Fibroblast of pulmonary artery (primary cell): Measurements from ENCODE around the gene A2ML1.

Experiments
- DNase-seq: peaks from one replicate; pipeline ENCODE4 v3.0.0-alpha.2; 2010; ENCODE audit warnings: low read depth
- H3K4me3 ChIP-seq: replicated peaks from 2 replicates; pipeline ENCODE4 v1.5.1; 2011; ENCODE audit warnings: low read depth, mild to moderate bottlenecking, control low read depth, low read length, moderate library complexity
- TF ChIP-seq, protein P1 (sequence below): IDR thresholded peaks from 2 replicates; pipeline ENCODE4 v1.5.1; 2011; ENCODE audit warnings: mild to moderate bottlenecking, control low read depth, low read length, inconsistent platforms; ENCODE audit errors: missing control alignments

A2ML1 gene

DNA sequence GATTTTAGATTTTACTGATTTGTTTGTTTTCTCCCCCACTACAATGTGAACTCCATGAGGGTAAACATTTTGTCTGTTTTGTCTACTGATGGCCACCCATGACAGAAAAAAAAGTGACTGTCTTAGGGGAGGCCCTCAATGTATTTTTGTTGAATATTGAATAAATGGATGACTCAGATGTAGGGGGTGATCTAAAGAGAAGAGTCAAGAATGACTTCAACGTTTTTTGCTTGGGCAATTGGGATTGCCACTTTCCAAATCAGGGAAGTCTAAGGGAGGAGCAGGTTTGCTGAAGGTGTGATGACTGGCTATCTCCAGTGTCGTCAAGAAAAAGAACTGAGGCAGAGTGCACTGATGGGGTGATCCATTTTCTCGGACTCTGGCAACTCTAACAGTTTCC lies 81.2 kb downstream of the A2ML1 start:
- no peak for DNase-seq
- TF ChIP-seq, protein P1, sequence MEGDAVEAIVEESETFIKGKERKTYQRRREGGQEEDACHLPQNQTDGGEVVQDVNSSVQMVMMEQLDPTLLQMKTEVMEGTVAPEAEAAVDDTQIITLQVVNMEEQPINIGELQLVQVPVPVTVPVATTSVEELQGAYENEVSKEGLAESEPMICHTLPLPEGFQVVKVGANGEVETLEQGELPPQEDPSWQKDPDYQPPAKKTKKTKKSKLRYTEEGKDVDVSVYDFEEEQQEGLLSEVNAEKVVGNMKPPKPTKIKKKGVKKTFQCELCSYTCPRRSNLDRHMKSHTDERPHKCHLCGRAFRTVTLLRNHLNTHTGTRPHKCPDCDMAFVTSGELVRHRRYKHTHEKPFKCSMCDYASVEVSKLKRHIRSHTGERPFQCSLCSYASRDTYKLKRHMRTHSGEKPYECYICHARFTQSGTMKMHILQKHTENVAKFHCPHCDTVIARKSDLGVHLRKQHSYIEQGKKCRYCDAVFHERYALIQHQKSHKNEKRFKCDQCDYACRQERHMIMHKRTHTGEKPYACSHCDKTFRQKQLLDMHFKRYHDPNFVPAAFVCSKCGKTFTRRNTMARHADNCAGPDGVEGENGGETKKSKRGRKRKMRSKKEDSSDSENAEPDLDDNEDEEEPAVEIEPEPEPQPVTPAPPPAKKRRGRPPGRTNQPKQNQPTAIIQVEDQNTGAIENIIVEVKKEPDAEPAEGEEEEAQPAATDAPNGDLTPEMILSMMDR, result no peak
- no peak overlapping the region for H3K4me3 ChIP-seq

DNA sequence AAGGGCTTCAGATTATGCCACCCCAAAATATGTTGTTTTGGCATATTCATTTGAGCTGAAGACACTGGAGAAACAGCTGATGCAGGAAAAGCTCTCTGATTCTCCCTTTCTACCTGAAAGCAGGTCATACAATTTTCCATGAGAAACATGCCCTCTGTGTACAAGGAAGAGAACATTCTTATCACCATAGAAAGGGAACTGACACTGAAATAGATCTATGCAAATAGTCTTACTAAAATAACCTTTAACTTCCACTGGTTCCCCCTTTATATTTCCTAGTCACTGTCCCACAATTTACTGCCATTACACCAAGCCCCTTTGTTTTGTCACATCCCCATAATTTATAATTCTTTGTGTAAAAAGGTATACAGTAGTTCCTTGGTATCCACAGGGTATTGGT lies 82.2 kb downstream of the A2ML1 start:
- H3K4me3 ChIP-seq, result no peak overlapping the region
- TF ChIP-seq, protein P1, result no peak
- no peak for DNase-seq

DNA sequence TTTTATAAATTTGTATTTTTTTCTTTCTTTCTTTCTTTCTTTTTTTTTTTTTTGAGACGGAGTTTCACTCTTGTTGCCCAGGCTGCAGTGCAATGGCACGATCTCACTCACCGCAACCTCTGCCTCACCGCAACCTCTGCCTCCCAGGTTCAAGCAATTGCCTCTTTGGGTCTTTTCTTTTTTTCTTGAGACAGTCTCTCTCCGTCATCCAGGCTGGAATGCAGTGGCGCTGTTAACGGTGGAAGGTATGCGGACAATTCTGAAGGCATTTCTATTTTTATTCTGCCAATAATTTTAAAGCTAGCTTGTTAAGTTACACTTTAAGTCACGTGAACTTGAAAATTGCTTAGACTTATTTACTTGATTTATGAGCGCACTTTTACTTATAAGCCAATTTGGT lies 83.1 kb downstream of the A2ML1 start:
- H3K4me3 ChIP-seq, result no peak overlapping the region
- peak; percentile 12 for DNase-seq
- TF ChIP-seq, protein P1, result no peak

DNA sequence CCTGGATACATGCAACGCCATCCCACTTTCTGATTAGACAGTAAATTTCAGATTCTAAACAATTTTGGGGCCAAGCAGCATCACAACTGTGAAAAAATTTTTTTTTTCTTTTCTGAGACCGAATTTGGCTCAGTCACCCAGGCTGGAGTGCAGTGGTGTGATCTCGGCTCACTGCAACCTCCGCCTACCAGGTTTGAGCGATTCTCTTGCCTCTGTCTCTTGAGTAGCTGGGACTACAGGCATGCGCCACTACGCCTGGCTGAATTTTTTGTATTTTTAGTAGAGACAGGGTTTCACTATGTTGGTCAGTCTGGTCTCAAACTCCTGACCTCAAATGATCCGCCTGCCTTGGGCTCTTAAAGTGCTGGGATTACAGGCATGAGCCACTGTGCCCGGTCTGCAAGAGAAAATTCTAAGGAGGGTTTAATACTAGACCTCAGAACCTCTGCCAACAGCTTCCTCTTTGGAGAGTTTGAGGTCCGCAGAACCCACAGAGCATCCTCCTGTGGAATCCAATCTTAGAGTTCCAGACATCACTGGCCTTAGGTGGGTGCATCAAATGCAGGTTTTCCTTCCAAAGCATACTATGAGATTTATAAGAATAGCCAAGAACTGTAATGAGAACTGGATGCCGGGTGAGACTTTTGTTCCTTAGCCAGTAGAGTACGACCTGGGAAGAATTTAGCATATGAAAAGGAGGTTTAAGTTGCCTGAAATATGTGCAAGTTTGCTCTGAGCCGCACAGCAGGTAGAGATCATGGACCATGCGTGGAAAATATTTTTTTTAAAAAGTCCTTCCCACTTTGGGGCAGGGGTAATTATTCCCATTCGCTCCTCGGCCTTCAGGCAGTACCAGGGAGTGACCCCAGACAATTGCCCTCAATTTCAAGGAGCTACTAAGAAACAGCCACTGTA lies 84.1 kb downstream of the A2ML1 start:
- TF ChIP-seq, protein P1, result no peak
- no peak overlapping the region for H3K4me3 ChIP-seq
- DNase-seq, result no peak

DNA sequence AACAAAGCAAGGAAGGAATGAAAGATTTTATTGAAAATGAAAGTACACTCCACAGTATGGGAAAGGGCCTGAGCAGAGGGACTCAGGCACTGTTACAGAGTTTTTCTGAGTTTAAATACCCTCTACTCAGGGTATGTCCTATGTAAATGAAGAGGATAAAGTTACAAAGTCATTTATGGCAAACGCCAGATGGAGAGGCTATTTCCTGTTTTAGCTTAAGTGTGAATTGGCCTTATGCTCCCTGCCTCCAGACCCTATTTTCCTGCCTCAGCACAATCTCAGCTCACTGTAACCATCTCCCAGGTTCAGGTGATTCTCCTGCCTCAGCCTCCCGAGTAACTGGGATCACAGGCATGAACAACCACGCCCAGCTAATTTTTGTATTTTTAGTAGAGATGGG lies 85.1 kb downstream of the A2ML1 start:
- TF ChIP-seq, protein P1, result no peak
- no peak for DNase-seq
- H3K4me3 ChIP-seq, result no peak overlapping the region

DNA sequence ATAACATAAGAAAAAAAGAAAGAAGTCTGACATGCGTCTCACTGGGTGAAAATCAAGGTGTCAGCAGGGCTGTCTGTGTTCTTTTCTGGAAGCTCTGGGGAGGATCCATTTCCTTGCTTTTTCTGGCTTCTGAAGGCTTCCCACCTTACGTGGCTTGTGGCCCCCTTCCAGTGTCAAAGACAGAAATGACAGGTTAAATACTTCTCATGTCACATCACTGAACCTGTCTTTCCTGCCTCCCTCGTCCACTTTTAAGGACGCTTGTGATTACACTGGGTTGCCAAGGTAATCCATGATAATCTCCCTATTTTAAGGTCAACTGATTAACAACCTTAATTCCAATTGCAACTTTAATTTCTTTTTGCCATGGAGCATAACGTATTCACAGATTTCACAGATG lies 87.3 kb downstream of the A2ML1 start:
- DNase-seq, result no peak
- H3K4me3 ChIP-seq, result no peak overlapping the region
- TF ChIP-seq, protein P1, result no peak
